ENCODE results near the gene VASP. TPM values are rescaled to one million over a fixed set of nuclear protein-coding genes. Genes with fewer than 3 reads are reported as not detected.

Gene VASP
- polyA plus RNA-seq, 3 donors = 132 to 154 (median 144) TPM

GRCh38 chr19:45575216-45575615, 67.9 kb downstream of the VASP start:
- no peak overlapping the region for H3K27ac Mint-ChIP-seq
- H3K27ac ChIP-seq (ENCODE audit: low read depth in 1 of 2, low read length in 2 of 2) = no peak overlapping the region
- no peaks in the 10 kb centered on the region for H3K4me1 ChIP-seq (ENCODE audit: control insufficient read depth in 1 of 2, insufficient read depth in 2 of 2, low read length in 2 of 2)
- H3K9me3 Mint-ChIP-seq = peaks cover 0 to 3% (median 0%) of the 10 kb centered on the region in 7 donors
- peaks cover 2% of the 10 kb centered on the region for H3K79me2 ChIP-seq (ENCODE audit: insufficient read depth, low read length)
- TF ChIP-seq CTCF (IDR thresholded peaks at IDR 0.05) = no peak
- H4K20me1 ChIP-seq (ENCODE audit: insufficient read depth, low read length) = peaks cover 10% of the 10 kb centered on the region
- H2AFZ ChIP-seq (ENCODE audit: insufficient read depth, low read depth, low read length, poor library complexity, severe bottlenecking) = no peak overlapping the region
- H3K9me3 ChIP-seq (replicated peaks in 1 of 2; ENCODE audit: control insufficient read depth in 1 of 2, insufficient read depth in 1 of 2, low read length in 2 of 2) = no peaks in the 10 kb centered on the region
- no peaks in the 10 kb centered on the region for H3K36me3 ChIP-seq (replicated peaks in 1 of 2; ENCODE audit: control insufficient read depth in 1 of 2, insufficient read depth in 2 of 2, low read length in 2 of 2)
- no peaks in the 10 kb centered on the region for H3K4me1 Mint-ChIP-seq
- 80% methylated on average over 1 of the region's 5 CpGs for WGBS (ENCODE audit: insufficient coverage)
- H3K27me3 Mint-ChIP-seq (ENCODE audit: low read depth in 3 of 3) = peaks cover 0 to 1% (median 0%) of the 10 kb centered on the region in 3 donors
- H3K4me3 ChIP-seq (replicated peaks in 1 of 3; ENCODE audit: low read depth in 2 of 3, low read length in 3 of 3) = no peak overlapping the region
- H3K9ac ChIP-seq (ENCODE audit: insufficient read depth, low read length, poor library complexity, severe bottlenecking) = no peak overlapping the region
- H3K27me3 ChIP-seq (ENCODE audit: control insufficient read depth in 2 of 2, insufficient read depth in 2 of 2, low read length in 2 of 2) = no peaks in the 10 kb centered on the region
- DNase-seq = no peak
- no peak overlapping the region for H3K4me2 ChIP-seq (replicated peaks; ENCODE audit: extremely low read depth, low read length, poor library complexity, severe bottlenecking)
- H3K4me3 Mint-ChIP-seq = no peak overlapping the region
- peaks cover 12 to 18% of the 10 kb centered on the region in 2 donors for H3K36me3 Mint-ChIP-seq
- intact Hi-C loops (cut with micrococcal nuclease) = no loop called here

Other genes starting within 250 kb of the VASP start
- under 1 TPM; 0.17 to 0.50 (median 0.24) TPM for gene CKM, start 184.6 kb upstream of the VASP start, polyA plus RNA-seq
- gene KLC3, start 166.7 kb upstream of the VASP start, polyA plus RNA-seq = not detected
- gene ERCC2, start 136.9 kb upstream of the VASP start, polyA plus RNA-seq = 10 to 100 TPM in 1 of 3 donors, 1 to 10 TPM in 2; 4.0 to 20.0 (median 4.4) TPM
- gene PPP1R13L, start 102.4 kb upstream of the VASP start, polyA plus RNA-seq = 1 to 10 TPM in 1 of 3 donors, under 1 TPM in 2; 0.18 to 1.8 (median 0.45) TPM
- gene POLR1G, start 100.8 kb upstream of the VASP start, polyA plus RNA-seq = 1 to 10 TPM in 2 of 3 donors, under 1 TPM in 1; 0.81 to 1.5 (median 1.1) TPM
- gene ERCC1, start 83.6 kb upstream of the VASP start, polyA plus RNA-seq = 10 to 100 TPM; 62.2 to 78.2 (median 74.6) TPM
- 100 to 1,000 TPM in 1 of 3 donors, 10 to 100 TPM in 2; 27.3 to 840 (median 28.2) TPM for gene FOSB, start 39.5 kb upstream of the VASP start, polyA plus RNA-seq
- 1 to 10 TPM; 1.5 to 2.7 (median 2.3) TPM for gene RTN2, start 10.4 kb upstream of the VASP start, polyA plus RNA-seq
- 1 to 10 TPM; 1.3 to 4.3 (median 2.7) TPM for gene PPM1N, start 9.0 kb upstream of the VASP start, polyA plus RNA-seq
- gene OPA3, start 77.3 kb downstream of the VASP start, polyA plus RNA-seq = 1 to 10 TPM; 4.4 to 6.9 (median 5.6) TPM
- not detected for gene GPR4, start 94.7 kb downstream of the VASP start, polyA plus RNA-seq
- gene EML2, start 131.9 kb downstream of the VASP start, polyA plus RNA-seq = 10 to 100 TPM; 10.3 to 50.8 (median 11.9) TPM
- not detected for gene GIPR, start 160.7 kb downstream of the VASP start, polyA plus RNA-seq
- 100 to 1,000 TPM; 251 to 516 (median 491) TPM for gene SNRPD2, start 184.5 kb downstream of the VASP start, polyA plus RNA-seq
- gene QPCTL, start 185.2 kb downstream of the VASP start, polyA plus RNA-seq = 1 to 10 TPM in 1 of 3 donors, under 1 TPM in 2; 0.46 to 3.0 (median 0.90) TPM
- 1 to 10 TPM; 3.8 to 6.8 (median 5.5) TPM for gene FBXO46, start 223.4 kb downstream of the VASP start, polyA plus RNA-seq
- gene MEIOSIN, start 226.0 kb downstream of the VASP start, polyA plus RNA-seq = not detected